Naive thymus-derived CD8-positive, alpha-beta T cell (primary cell): ENCODE results near the gene SHISA6. TPM values are rescaled to one million over a fixed set of nuclear protein-coding genes. Genes with fewer than 3 reads are reported as not detected.

Experiments
- ATAC-seq, 2 donors: fragments of 150-1000 bp; cut with Tn5 transposase in 1 of 2; sonication (Bioruptor Pico), chemical (Tn5 transposase) in 1 of 2; 1 replicate in 1 of 2; 2 replicates in 1 of 2; pipeline ENCODE4 v1.10.0; 2021; ENCODE audit warnings: mild to moderate bottlenecking in 2 of 2, moderate library complexity in 2 of 2
- POLR2A ChIA-PET: fragments of 350-600 bp; sonication (Branson Sonifier 250); formaldehyde crosslinking; loops from one replicate; lab custom pipeline; 2021; ENCODE audit warnings: antibody characterized with exemption; lab: Charles Lee
- DNase-seq, 10 donors: peaks; one replicate each; pipeline versions ENCODE4 v3.0.0 to v3.0.0-alpha.2; 2020 to 2022
- H3K27ac Mint-ChIP-seq, 10 donors: one replicate each; pipeline ENCODE4 v1.8.0; 2020 to 2022; ENCODE audit warnings: mild to moderate bottlenecking in 10 of 10, mixed read lengths in 10 of 10, moderate library complexity in 4 of 10, inconsistent platforms in 1 of 10
- H3K27me3 Mint-ChIP-seq, 5 donors: one replicate each; pipeline ENCODE4 v1.8.0; 2021 to 2022; ENCODE audit warnings: mixed read lengths in 5 of 5
- H3K36me3 Mint-ChIP-seq, 3 donors: one replicate each; pipeline ENCODE4 v1.8.0; 2020 to 2022; ENCODE audit warnings: mixed read lengths in 3 of 3, mild to moderate bottlenecking in 2 of 3, inconsistent platforms in 1 of 3
- H3K4me1 Mint-ChIP-seq, 4 donors: one replicate each; pipeline ENCODE4 v1.8.0; 2021 to 2022; ENCODE audit warnings: mixed read lengths in 4 of 4
- H3K4me3 Mint-ChIP-seq, 10 donors: one replicate each; pipeline ENCODE4 v1.8.0; 2020 to 2022; ENCODE audit warnings: mild to moderate bottlenecking in 10 of 10, mixed read lengths in 10 of 10, moderate library complexity in 6 of 10, inconsistent platforms in 1 of 10
- H3K9me3 Mint-ChIP-seq, 9 donors: one replicate each; pipeline ENCODE4 v1.8.0; 2020 to 2022; ENCODE audit warnings: mixed read lengths in 9 of 9, mild to moderate bottlenecking in 3 of 9, inconsistent platforms in 1 of 9, moderate library complexity in 1 of 9
- polyA plus RNA-seq, 3 donors: library from polyadenylated mRNA; unstranded; fragments of 300-500 nt; fragmentation: Illumina TruSeq; gene quantifications; one replicate each; pipeline ENCODE4 v1.2.3, GENCODE V29; 2021
- total RNA-seq, 8 experiments: library from RNA in 2 of 8; stranded (reverse) in 2 of 8; gene quantifications; one replicate each; pipeline ENCODE4 v1.2.3 and lab custom pipeline; 2021 to 2026

SHISA6 gene
- total and polyA plus RNA-seq, 5 experiments from 2014 or later, result not detected

GRCh38 chr17:11241611-11242226, 706 bp downstream of the SHISA6 start:
- H3K36me3 Mint-ChIP-seq, result no peaks in the 10 kb centered on the region
- peaks cover 0 to 3% (median 0%) of the 10 kb centered on the region in 4 donors for H3K4me1 Mint-ChIP-seq
- H3K27me3 Mint-ChIP-seq, result peaks cover 28 to 62% (median 50%) of the 10 kb centered on the region in 5 donors
- H3K4me3 Mint-ChIP-seq, result no peak overlapping the region
- POLR2A ChIA-PET, result no interaction called here
- DNase-seq, result no peak
- H3K27ac Mint-ChIP-seq, result no peak overlapping the region
- peaks cover 0 to 10% (median 0%) of the 10 kb centered on the region in 9 donors for H3K9me3 Mint-ChIP-seq
- no peak for ATAC-seq

- Mint-ChIP-seq H3K27me3 (peaks cover 31 to 62% (median 52%) of the 10 kb centered on the region in 5 donors), H3K9me3 (peaks cover 0 to 6% (median 0%) of the 10 kb centered on the region in 9 donors), H3K4me3 (no peak overlapping the region), H3K27ac (no peak overlapping the region), H3K36me3 (no peaks in the 10 kb centered on the region), H3K4me1 (peaks cover 0 to 3% (median 0%) of the 10 kb centered on the region in 4 donors)
- DNase-seq (no peak), ATAC-seq (no peak)
- POLR2A ChIA-PET, result no interaction called here
Measured at GRCh38 chr17:11242411-11242810, 1.4 kb downstream of the SHISA6 start.

DNA sequence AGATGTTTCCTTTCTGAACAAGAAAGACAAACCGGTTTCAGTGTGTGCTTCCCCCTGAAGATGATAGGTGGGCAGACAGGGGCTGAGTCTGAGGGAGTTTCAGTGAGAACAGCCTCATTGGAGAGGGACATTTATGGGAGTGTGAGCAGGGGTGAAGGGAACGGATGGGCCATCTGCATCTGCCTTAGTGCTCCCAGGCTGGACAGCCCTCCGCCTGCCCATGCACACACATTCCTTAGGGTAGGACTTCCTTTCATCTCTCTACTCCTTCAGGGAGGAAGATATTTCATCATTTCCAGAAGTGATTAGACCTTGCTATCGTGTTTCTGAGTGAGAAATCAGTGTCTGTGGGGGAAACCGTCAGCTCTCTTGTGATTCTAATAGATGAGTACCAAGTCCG, 3.8 kb downstream of the SHISA6 start:
- Mint-ChIP-seq H3K4me3 (no peak overlapping the region), H3K27me3 (peaks cover 21 to 47% (median 41%) of the 10 kb centered on the region in 5 donors), H3K27ac (no peak overlapping the region), H3K4me1 (peaks cover 0 to 3% (median 0%) of the 10 kb centered on the region in 4 donors), H3K9me3 (peaks cover 0 to 6% (median 0%) of the 10 kb centered on the region in 9 donors), H3K36me3 (no peaks in the 10 kb centered on the region)
- POLR2A ChIA-PET, result no interaction called here
- ATAC-seq, result no peak
- no peak for DNase-seq

- Mint-ChIP-seq H3K27me3 (peaks cover 21 to 44% (median 39%) of the 10 kb centered on the region in 5 donors), H3K4me3 (no peak overlapping the region), H3K36me3 (no peaks in the 10 kb centered on the region), H3K9me3 (peaks cover 0 to 6% (median 0%) of the 10 kb centered on the region in 9 donors), H3K4me1 (peaks cover 0 to 3% (median 0%) of the 10 kb centered on the region in 4 donors), H3K27ac (no peak overlapping the region)
- DNase-seq (no peak), ATAC-seq (no peak)
- POLR2A ChIA-PET, result no interaction called here
Measured at GRCh38 chr17:11245187-11245586, 4.2 kb downstream of the SHISA6 start.

DNA sequence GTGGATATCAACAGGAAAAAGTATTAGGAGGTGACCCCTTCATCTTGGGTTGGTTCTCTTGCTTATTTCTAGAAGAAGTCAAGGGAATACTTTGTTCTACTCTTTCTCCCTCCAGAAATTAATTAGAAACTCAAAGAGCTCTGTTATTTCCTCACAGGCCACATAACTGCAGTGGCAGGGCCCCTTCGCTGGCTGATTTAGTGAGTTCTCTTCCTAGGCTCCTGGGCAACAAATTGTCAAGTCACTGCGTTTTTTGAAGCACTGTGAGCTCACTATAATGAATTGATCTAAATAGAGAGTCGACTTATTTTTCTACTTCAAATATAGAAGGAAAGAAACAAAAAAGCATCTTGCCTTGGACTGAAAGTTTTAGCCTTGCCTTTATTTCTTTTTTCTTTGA, 4.8 kb downstream of the SHISA6 start:
- no peaks in the 10 kb centered on the region for H3K36me3 Mint-ChIP-seq
- DNase-seq (no peak), ATAC-seq (no peak)
- H3K9me3 Mint-ChIP-seq, result peaks cover 0 to 6% (median 0%) of the 10 kb centered on the region in 9 donors
- no peak overlapping the region for H3K27ac Mint-ChIP-seq
- peaks cover 21 to 44% (median 39%) of the 10 kb centered on the region in 5 donors for H3K27me3 Mint-ChIP-seq
- peaks cover 0 to 3% (median 0%) of the 10 kb centered on the region in 4 donors for H3K4me1 Mint-ChIP-seq
- POLR2A ChIA-PET, result no interaction called here
- no peak overlapping the region for H3K4me3 Mint-ChIP-seq

- Mint-ChIP-seq H3K27me3 (peaks cover 0 to 32% (median 7%) of the 10 kb centered on the region in 5 donors), H3K36me3 (no peaks in the 10 kb centered on the region), H3K9me3 (peaks cover 0 to 6% (median 0%) of the 10 kb centered on the region in 9 donors), H3K4me1 (no peaks in the 10 kb centered on the region), H3K27ac (no peak overlapping the region), H3K4me3 (no peak overlapping the region)
- no peak for ATAC-seq
- POLR2A ChIA-PET, result no interaction called here
- DNase-seq, result no peak
Measured at GRCh38 chr17:11250161-11250560, 9.1 kb downstream of the SHISA6 start.

- ATAC-seq, result no peak
- Mint-ChIP-seq H3K4me3 (no peak overlapping the region), H3K36me3 (no peaks in the 10 kb centered on the region), H3K4me1 (no peaks in the 10 kb centered on the region), H3K27ac (peak overlapping the region in 1 of 10 donors; percentile 55), H3K9me3 (peaks cover 0 to 6% (median 0%) of the 10 kb centered on the region in 9 donors), H3K27me3 (peaks cover 0 to 23% (median 4%) of the 10 kb centered on the region in 5 donors)
- POLR2A ChIA-PET, result no interaction called here
- no peak for DNase-seq
Measured at GRCh38 chr17:11251561-11252107, 10.6 kb downstream of the SHISA6 start.

DNA sequence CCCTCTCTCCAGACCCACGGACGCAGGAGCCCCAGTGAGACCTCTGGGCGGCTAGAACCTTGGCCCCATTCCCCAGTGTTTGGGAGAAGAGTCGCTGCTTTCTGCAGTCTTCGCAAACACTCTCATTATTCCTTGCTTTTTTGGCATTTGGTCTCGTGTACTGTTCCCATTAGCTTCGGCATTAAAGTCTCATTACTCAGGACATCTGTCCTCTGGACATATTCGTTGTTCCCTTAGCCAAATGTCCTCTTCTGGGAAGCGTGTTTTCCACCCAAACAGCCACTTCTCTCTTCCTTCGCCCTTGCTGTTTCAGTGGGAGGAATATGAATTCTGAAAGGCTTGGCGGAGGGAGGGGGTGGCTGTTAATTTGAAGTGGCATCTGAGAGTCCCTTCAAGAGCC, 11.1 kb downstream of the SHISA6 start:
- Mint-ChIP-seq H3K36me3 (no peaks in the 10 kb centered on the region), H3K4me1 (no peaks in the 10 kb centered on the region), H3K27ac (no peak overlapping the region), H3K9me3 (peaks cover 0 to 6% (median 0%) of the 10 kb centered on the region in 9 donors), H3K27me3 (peaks cover 0 to 23% (median 2%) of the 10 kb centered on the region in 5 donors), H3K4me3 (no peak overlapping the region)
- ATAC-seq, result no peak
- DNase-seq, result no peak
- POLR2A ChIA-PET, result no interaction called here

- H3K27me3 Mint-ChIP-seq, result peaks cover 0 to 11% (median 2%) of the 10 kb centered on the region in 5 donors
- no peak overlapping the region for H3K4me3 Mint-ChIP-seq
- POLR2A ChIA-PET, result no interaction called here
- peaks cover 0 to 12% (median 0%) of the 10 kb centered on the region in 9 donors for H3K9me3 Mint-ChIP-seq
- DNase-seq, result no peak
- H3K36me3 Mint-ChIP-seq, result no peaks in the 10 kb centered on the region
- no peaks in the 10 kb centered on the region for H3K4me1 Mint-ChIP-seq
- ATAC-seq, result no peak
- H3K27ac Mint-ChIP-seq, result no peak overlapping the region
Measured at GRCh38 chr17:11256877-11257276, 15.9 kb downstream of the SHISA6 start.

- Mint-ChIP-seq H3K27ac (no peak overlapping the region), H3K4me1 (no peaks in the 10 kb centered on the region), H3K9me3 (peaks cover 0 to 34% (median 10%) of the 10 kb centered on the region in 9 donors), H3K4me3 (no peak overlapping the region), H3K36me3 (peaks cover 0 to 9% (median 0%) of the 10 kb centered on the region in 3 donors), H3K27me3 (peaks cover 0 to 8% (median 0%) of the 10 kb centered on the region in 5 donors)
- ATAC-seq, result no peak
- POLR2A ChIA-PET, result no interaction called here
- DNase-seq, result no peak
Measured at GRCh38 chr17:11264183-11264871, 23.3 kb downstream of the SHISA6 start.

DNA sequence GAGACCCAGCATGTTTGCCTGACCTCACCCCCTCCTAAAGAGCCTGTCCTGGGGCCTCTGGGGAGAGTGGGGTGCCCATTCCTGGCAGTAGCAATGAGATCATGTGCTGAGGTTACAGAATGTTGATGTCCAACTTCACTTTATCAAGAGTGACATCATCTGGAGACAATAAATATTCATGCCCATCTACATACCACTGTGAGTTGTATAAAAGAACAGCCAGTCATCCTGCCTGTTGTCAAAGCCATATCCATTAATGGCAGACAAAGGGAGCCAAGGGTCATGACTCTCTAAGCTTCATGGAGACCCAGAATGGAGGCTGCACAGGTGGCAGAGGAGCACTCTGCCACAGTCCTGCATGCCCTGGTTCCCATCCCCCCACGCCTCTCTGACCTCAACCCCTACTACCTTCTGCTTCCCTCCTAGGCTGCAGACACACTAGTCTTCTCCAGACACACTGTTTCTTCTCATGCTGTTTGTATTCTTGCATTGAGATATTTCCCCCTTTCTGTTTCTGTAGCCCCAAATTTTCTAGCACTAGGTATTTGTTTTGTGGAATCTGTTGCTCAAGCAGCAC, 27.1 kb downstream of the SHISA6 start:
- POLR2A ChIA-PET, result no interaction called here
- ATAC-seq, result no peak
- no peak overlapping the region for H3K27ac Mint-ChIP-seq
- H3K9me3 Mint-ChIP-seq, result peaks cover 0 to 35% (median 5%) of the 10 kb centered on the region in 9 donors
- H3K27me3 Mint-ChIP-seq, result peaks cover 0 to 14% (median 5%) of the 10 kb centered on the region in 5 donors
- no peak for DNase-seq
- H3K36me3 Mint-ChIP-seq, result peaks cover 0 to 4% (median 0%) of the 10 kb centered on the region in 3 donors
- H3K4me1 Mint-ChIP-seq, result no peaks in the 10 kb centered on the region
- no peak overlapping the region for H3K4me3 Mint-ChIP-seq

DNA sequence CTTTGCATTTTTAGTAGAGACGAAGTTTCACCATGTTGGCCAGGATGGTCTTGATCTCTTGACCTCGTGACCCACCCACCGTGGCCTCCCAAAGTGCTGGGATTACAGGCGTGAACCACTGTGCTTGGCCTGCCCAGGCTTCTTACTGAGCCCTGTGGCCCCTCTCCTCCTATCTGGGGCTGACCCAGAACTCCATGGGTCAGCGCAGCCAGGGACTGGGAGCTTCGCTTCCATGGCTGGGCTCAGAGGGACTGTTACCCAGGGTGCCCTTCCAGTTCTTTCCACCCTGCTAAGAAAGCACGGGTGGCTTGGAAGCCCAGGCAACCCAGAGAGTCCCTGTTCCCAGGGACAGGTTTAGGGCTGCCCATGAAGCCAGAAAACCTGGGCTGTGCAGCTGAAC, 28.2 kb downstream of the SHISA6 start:
- Mint-ChIP-seq H3K4me1 (no peaks in the 10 kb centered on the region), H3K4me3 (no peak overlapping the region), H3K36me3 (no peaks in the 10 kb centered on the region), H3K27ac (no peak overlapping the region), H3K9me3 (peaks cover 0 to 27% (median 2%) of the 10 kb centered on the region in 9 donors), H3K27me3 (peaks cover 0 to 11% (median 3%) of the 10 kb centered on the region in 5 donors)
- DNase-seq (no peak), ATAC-seq (no peak)
- POLR2A ChIA-PET, result no interaction called here

GRCh38 chr17:11272191-11272590, 31.2 kb downstream of the SHISA6 start:
- Mint-ChIP-seq H3K36me3 (no peaks in the 10 kb centered on the region), H3K9me3 (peaks cover 0 to 11% (median 1%) of the 10 kb centered on the region in 9 donors), H3K27me3 (peaks cover 0 to 11% (median 3%) of the 10 kb centered on the region in 5 donors), H3K4me3 (no peak overlapping the region), H3K4me1 (no peaks in the 10 kb centered on the region), H3K27ac (no peak overlapping the region)
- POLR2A ChIA-PET, result no interaction called here
- no peak for DNase-seq
- no peak for ATAC-seq
